T-helper 2 cell treated with Interferon-gamma antibody and Interleukin-4, amounts not matched to agents 5 μg/mL and 100 μg/mL, for 36 hours (primary cell): ENCODE data around the gene GANC.

Experiments
- DNase-seq: peaks from one replicate; pipeline ENCODE4 v3.0.0; 2021; ENCODE audit warnings: low spot score
- H3K27ac Mint-ChIP-seq: one replicate; pipeline ENCODE4 v1.8.0; 2021; ENCODE audit warnings: mild to moderate bottlenecking, mixed read lengths
- H3K27me3 Mint-ChIP-seq: one replicate; pipeline ENCODE4 v1.8.0; 2021; ENCODE audit warnings: low read depth, mixed read lengths
- H3K36me3 Mint-ChIP-seq: one replicate; pipeline ENCODE4 v1.8.0; 2021; ENCODE audit warnings: low read depth, mixed read lengths
- H3K4me1 Mint-ChIP-seq: one replicate; pipeline ENCODE4 v1.8.0; 2021; ENCODE audit warnings: low read depth, mixed read lengths
- H3K4me3 Mint-ChIP-seq: one replicate; pipeline ENCODE4 v1.8.0; 2022; ENCODE audit warnings: mild to moderate bottlenecking, moderate library complexity, mixed read lengths
- H3K9me3 Mint-ChIP-seq: one replicate; pipeline ENCODE4 v1.8.0; 2021; ENCODE audit warnings: mixed read lengths

GANC gene

GRCh38 chr15:42363487-42363886 is 90.5 kb downstream of the GANC start:
- H3K4me3 Mint-ChIP-seq, result no peak overlapping the region
- no peaks in the 10 kb centered on the region for H3K4me1 Mint-ChIP-seq
- no peak for DNase-seq
- no peaks in the 10 kb centered on the region for H3K9me3 Mint-ChIP-seq
- H3K36me3 Mint-ChIP-seq, result no peaks in the 10 kb centered on the region
- no peaks in the 10 kb centered on the region for H3K27me3 Mint-ChIP-seq
- no peak overlapping the region for H3K27ac Mint-ChIP-seq

GRCh38 chr15:42363942-42364341 is 90.9 kb downstream of the GANC start:
- Mint-ChIP-seq H3K4me3 (no peak overlapping the region), H3K9me3 (no peaks in the 10 kb centered on the region), H3K27me3 (no peaks in the 10 kb centered on the region), H3K4me1 (no peaks in the 10 kb centered on the region), H3K27ac (no peak overlapping the region), H3K36me3 (no peaks in the 10 kb centered on the region)
- no peak for DNase-seq

DNA sequence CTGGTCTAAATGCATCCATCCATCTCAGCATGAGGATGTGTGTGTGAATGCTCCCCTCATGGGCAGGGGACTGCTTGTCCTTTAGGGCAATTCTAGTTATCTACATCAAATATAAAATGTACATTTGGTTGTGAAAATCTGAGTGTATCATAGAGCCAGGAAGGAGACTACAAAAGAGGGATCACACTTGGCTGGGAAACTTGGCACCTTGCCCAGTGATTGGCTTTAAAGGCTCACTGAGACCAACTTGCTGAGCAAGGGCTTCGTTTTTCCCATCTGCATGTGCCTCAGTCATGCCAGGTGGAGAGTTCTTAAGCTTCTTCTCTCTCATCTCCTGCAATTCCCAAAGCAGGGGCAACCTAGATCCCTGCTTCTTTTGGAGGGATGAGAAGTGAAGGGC is 91.5 kb downstream of the GANC start:
- H3K4me1 Mint-ChIP-seq, result no peaks in the 10 kb centered on the region
- no peaks in the 10 kb centered on the region for H3K36me3 Mint-ChIP-seq
- DNase-seq, result no peak
- no peaks in the 10 kb centered on the region for H3K27me3 Mint-ChIP-seq
- H3K27ac Mint-ChIP-seq, result no peak overlapping the region
- no peaks in the 10 kb centered on the region for H3K9me3 Mint-ChIP-seq
- H3K4me3 Mint-ChIP-seq, result no peak overlapping the region

DNA sequence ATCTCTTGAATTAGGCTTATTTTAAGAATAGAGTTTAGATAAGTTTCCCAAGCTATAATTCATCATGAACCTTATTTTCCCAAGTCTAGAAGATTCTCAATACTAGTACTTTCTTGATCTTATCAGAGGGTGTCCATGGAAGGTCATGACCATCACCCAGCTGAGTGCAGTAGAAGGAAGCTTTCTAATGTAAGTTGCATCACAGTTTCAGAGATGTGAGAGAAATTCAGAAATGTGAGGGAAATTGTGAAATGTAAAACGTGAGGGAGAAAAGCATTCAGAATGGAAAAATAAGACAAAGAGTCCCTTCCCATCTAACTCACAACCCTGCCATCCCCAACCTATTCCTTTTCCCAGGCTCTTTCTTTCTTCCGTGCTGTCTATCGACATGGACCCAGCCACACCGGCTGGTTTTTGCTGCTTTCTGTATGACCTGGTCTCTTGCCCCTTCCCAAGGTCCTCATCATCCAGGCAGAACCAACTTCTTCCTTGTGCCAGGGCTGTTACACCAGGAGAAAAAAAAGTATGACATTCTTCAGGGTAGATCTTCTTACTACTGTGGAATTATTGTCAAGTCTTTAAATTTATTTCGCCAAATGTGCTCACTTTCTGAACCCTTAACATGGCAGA is 93.0 kb downstream of the GANC start:
- H3K27ac Mint-ChIP-seq, result no peak overlapping the region
- no peaks in the 10 kb centered on the region for H3K36me3 Mint-ChIP-seq
- H3K9me3 Mint-ChIP-seq, result no peaks in the 10 kb centered on the region
- no peak overlapping the region for H3K4me3 Mint-ChIP-seq
- DNase-seq, result no peak
- H3K4me1 Mint-ChIP-seq, result no peaks in the 10 kb centered on the region
- no peaks in the 10 kb centered on the region for H3K27me3 Mint-ChIP-seq

DNA sequence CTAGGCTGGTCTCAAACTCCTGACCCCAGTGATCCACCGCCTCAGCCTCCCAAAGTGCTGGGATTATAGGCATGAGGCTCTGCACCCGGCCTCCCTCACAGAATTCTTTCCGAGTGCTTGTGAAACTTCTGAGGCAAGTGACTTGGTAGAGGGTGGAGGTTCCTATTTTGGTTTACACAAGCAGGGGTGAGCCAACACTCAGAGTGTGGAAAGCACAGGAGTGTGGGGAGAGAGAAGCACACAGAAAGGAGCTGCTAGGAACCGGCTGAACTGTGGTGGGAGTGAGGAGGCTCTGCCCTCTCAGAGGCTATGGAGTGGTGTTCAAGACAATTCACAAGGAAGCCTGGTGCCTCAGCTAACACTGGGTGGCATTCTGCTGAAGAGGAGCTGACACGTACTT is 94.0 kb downstream of the GANC start:
- DNase-seq, result no peak
- H3K36me3 Mint-ChIP-seq, result no peaks in the 10 kb centered on the region
- no peaks in the 10 kb centered on the region for H3K9me3 Mint-ChIP-seq
- H3K27me3 Mint-ChIP-seq, result no peaks in the 10 kb centered on the region
- no peaks in the 10 kb centered on the region for H3K4me1 Mint-ChIP-seq
- no peak overlapping the region for H3K4me3 Mint-ChIP-seq
- H3K27ac Mint-ChIP-seq, result no peak overlapping the region

GRCh38 chr15:42368096-42368495 is 95.1 kb downstream of the GANC start:
- H3K9me3 Mint-ChIP-seq, result no peaks in the 10 kb centered on the region
- no peak for DNase-seq
- no peaks in the 10 kb centered on the region for H3K4me1 Mint-ChIP-seq
- H3K4me3 Mint-ChIP-seq, result no peak overlapping the region
- no peak overlapping the region for H3K27ac Mint-ChIP-seq
- no peaks in the 10 kb centered on the region for H3K36me3 Mint-ChIP-seq
- no peaks in the 10 kb centered on the region for H3K27me3 Mint-ChIP-seq

- Mint-ChIP-seq H3K9me3 (no peaks in the 10 kb centered on the region), H3K27ac (no peak overlapping the region), H3K36me3 (no peaks in the 10 kb centered on the region), H3K4me3 (no peak overlapping the region), H3K27me3 (no peaks in the 10 kb centered on the region), H3K4me1 (no peaks in the 10 kb centered on the region)
- no peak for DNase-seq
Observed at GRCh38 chr15:42371096-42371495, 98.1 kb downstream of the GANC start.

GRCh38 chr15:42373274-42373673 is 100.3 kb downstream of the GANC start:
- H3K4me1 Mint-ChIP-seq, result no peaks in the 10 kb centered on the region
- H3K27me3 Mint-ChIP-seq, result no peaks in the 10 kb centered on the region
- H3K9me3 Mint-ChIP-seq, result peaks cover 11% of the 10 kb centered on the region
- H3K27ac Mint-ChIP-seq, result no peak overlapping the region
- DNase-seq, result no peak
- H3K4me3 Mint-ChIP-seq, result no peak overlapping the region
- H3K36me3 Mint-ChIP-seq, result no peaks in the 10 kb centered on the region

DNA sequence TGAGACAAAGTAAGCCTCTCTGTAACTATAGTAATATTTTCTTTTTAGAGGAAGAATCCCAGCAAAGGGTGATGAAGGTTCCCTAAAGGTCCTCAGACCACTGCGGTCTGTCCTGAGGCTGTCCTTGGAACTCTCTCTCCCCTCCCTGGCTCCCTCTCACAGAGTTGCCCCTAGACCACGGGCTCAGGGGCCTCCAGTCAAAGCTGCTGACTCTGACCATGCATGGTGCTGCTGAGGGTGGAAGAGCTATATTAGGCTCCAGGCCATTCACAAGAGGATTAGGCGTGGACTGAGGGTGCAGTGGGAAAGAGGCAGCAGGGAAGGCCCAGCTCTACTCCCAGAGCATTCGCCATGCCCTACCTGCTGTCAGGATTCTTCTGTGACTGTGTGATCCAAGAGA is 100.9 kb downstream of the GANC start:
- DNase-seq, result no peak
- Mint-ChIP-seq H3K9me3 (peaks cover 16% of the 10 kb centered on the region), H3K4me3 (no peak overlapping the region), H3K27me3 (no peaks in the 10 kb centered on the region), H3K27ac (no peak overlapping the region), H3K36me3 (no peaks in the 10 kb centered on the region), H3K4me1 (no peaks in the 10 kb centered on the region)

DNA sequence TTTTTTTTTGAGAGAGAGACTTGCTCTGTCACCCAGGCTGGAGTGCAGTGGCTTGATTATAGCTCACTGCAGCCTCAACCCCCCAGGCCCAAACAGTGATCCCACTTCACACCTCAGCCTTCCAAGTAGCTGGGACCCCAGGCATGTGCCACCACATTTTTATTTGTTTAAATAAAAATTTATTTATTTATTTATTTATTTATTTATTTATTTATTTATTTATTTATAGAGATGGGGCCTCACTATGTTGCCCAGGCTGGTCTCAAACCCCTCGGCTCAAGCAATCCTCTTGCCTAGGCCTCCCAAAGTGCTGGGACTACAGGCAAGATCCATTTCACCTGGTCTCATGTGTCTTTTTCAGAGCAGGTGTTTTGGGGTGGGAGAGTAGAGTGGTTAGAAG is 101.8 kb downstream of the GANC start:
- Mint-ChIP-seq H3K27ac (no peak overlapping the region), H3K4me3 (no peak overlapping the region), H3K4me1 (no peaks in the 10 kb centered on the region), H3K27me3 (no peaks in the 10 kb centered on the region), H3K36me3 (no peaks in the 10 kb centered on the region), H3K9me3 (peaks cover 16% of the 10 kb centered on the region)
- no peak for DNase-seq

GRCh38 chr15:42375252-42375651 is 102.3 kb downstream of the GANC start:
- H3K4me3 Mint-ChIP-seq, result no peak overlapping the region
- no peak for DNase-seq
- no peaks in the 10 kb centered on the region for H3K4me1 Mint-ChIP-seq
- no peak overlapping the region for H3K27ac Mint-ChIP-seq
- no peaks in the 10 kb centered on the region for H3K27me3 Mint-ChIP-seq
- H3K9me3 Mint-ChIP-seq, result peaks cover 16% of the 10 kb centered on the region
- H3K36me3 Mint-ChIP-seq, result no peaks in the 10 kb centered on the region

- H3K27me3 Mint-ChIP-seq, result no peaks in the 10 kb centered on the region
- no peak for DNase-seq
- H3K4me1 Mint-ChIP-seq, result no peaks in the 10 kb centered on the region
- H3K9me3 Mint-ChIP-seq, result peaks cover 16% of the 10 kb centered on the region
- H3K27ac Mint-ChIP-seq, result no peak overlapping the region
- no peak overlapping the region for H3K4me3 Mint-ChIP-seq
- H3K36me3 Mint-ChIP-seq, result no peaks in the 10 kb centered on the region
Observed at GRCh38 chr15:42375941-42376340, 102.9 kb downstream of the GANC start.

GRCh38 chr15:42378011-42378410 is 105.0 kb downstream of the GANC start:
- Mint-ChIP-seq H3K4me1 (no peaks in the 10 kb centered on the region), H3K36me3 (no peaks in the 10 kb centered on the region), H3K27me3 (no peaks in the 10 kb centered on the region), H3K27ac (no peak overlapping the region), H3K4me3 (no peak overlapping the region), H3K9me3 (peaks cover 16% of the 10 kb centered on the region)
- DNase-seq, result no peak

DNA sequence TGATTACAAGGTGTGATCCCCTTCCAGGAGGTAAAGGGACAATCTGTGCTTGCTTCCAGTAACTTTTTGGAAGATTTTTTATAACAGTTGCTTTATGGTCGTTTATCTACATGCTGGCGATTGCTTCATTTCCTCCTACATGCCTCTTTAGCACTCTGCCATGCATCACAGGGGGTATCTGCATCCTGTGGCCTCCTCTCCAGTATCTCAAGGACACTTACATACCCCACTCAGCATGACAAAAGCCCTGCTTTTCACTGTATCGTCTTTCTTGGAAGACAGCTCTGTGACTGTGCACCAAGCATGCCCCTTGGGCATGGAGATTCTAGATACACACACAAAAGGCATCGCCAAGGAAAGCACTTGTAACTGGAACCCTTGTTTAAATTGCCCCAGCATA is 111.6 kb downstream of the GANC start:
- Mint-ChIP-seq H3K4me3 (no peak overlapping the region), H3K27me3 (no peaks in the 10 kb centered on the region), H3K36me3 (no peaks in the 10 kb centered on the region), H3K4me1 (peaks cover 1% of the 10 kb centered on the region), H3K9me3 (no peaks in the 10 kb centered on the region), H3K27ac (no peak overlapping the region)
- no peak for DNase-seq

GRCh38 chr15:42385206-42385979 is 112.4 kb downstream of the GANC start:
- Mint-ChIP-seq H3K27ac (no peak overlapping the region), H3K9me3 (no peaks in the 10 kb centered on the region), H3K4me1 (peaks cover 1% of the 10 kb centered on the region), H3K27me3 (no peaks in the 10 kb centered on the region), H3K36me3 (no peaks in the 10 kb centered on the region), H3K4me3 (no peak overlapping the region)
- no peak for DNase-seq
